Measurements from ENCODE around the gene TTLL10.

The TTLL10 gene, protein sequence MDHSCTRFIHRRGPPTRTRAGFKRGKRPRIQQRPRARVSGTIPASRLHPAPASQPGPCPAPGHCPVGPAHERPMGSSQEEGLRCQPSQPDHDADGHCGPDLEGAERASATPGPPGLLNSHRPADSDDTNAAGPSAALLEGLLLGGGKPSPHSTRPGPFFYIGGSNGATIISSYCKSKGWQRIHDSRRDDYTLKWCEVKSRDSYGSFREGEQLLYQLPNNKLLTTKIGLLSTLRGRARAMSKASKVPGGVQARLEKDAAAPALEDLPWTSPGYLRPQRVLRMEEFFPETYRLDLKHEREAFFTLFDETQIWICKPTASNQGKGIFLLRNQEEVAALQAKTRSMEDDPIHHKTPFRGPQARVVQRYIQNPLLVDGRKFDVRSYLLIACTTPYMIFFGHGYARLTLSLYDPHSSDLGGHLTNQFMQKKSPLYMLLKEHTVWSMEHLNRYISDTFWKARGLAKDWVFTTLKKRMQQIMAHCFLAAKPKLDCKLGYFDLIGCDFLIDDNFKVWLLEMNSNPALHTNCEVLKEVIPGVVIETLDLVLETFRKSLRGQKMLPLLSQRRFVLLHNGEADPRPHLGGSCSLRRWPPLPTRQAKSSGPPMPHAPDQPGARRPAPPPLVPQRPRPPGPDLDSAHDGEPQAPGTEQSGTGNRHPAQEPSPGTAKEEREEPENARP

DNA sequence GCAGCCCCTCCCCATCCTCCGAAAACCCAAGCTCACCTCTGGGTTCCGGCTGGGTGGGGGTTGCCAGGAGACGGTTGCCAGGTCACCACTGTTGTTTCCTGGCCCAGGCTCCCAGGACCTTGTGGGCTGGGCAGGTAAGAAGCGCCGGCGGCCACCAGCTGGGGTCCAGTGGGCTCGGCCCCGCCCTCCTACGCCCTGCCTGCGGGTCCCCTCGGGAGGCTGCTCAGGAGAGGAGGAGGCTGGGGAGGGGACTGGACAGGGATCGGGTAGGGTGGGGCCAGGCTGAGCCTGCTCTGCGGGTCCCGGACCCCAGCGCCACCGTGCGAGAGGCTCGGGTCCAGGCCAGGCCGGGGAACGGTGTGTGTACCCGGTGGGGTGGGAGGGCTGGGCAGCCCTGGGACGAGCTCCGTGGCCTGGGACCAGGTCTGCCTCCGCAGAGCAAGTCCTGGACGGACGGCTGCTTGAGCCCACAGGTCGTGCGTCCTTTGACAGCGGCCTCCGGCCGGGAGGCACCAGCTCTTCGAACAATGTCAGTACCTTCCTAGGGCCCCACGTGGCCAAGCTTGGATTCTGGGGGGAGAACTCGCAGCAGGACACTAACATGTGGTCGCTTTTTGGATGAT, at the start of gene TTLL10:
Gene TTLL10 (plus strand): TSS at position 88 of the 623 bp plus-strand sequence. CDS start 5,336 bp downstream, outside the sequence.
- Mint-ChIP-seq H3K4me1 (peaks cover 64% of the 10 kb centered on the region), H3K27me3 (peaks cover 33% of the 10 kb centered on the region), H3K4me3 (peak within 1 kb of the TSS; percentile 31), H3K36me3 (no peaks in the 10 kb centered on the region), H3K9me3 (no peaks in the 10 kb centered on the region), H3K27ac (peak within 1 kb of the TSS; percentile 10)
- ATAC-seq, result no peak

DNA sequence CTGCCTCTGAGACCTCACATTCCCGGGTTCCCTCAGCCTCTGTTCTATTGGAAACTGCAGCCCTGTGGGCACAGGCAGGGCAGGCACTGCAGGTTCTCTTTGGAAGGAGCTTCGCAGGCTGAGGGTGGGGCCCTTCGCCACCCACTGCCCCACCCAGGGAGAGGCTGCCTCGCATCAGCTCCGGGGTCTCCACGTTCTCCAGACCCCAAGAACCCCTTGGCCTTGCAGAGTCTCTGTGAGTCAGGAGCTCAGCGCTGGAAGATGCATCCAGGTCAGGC, 49.2 kb upstream of the TTLL10 start:
- Mint-ChIP-seq H3K4me3 (no peak overlapping the region), H3K4me1 (peaks cover 41% of the 10 kb centered on the region), H3K36me3 (no peaks in the 10 kb centered on the region), H3K9me3 (peaks cover 10% of the 10 kb centered on the region), H3K27ac (no peak overlapping the region), H3K27me3 (peaks cover 17% of the 10 kb centered on the region)
- no peak for ATAC-seq

DNA sequence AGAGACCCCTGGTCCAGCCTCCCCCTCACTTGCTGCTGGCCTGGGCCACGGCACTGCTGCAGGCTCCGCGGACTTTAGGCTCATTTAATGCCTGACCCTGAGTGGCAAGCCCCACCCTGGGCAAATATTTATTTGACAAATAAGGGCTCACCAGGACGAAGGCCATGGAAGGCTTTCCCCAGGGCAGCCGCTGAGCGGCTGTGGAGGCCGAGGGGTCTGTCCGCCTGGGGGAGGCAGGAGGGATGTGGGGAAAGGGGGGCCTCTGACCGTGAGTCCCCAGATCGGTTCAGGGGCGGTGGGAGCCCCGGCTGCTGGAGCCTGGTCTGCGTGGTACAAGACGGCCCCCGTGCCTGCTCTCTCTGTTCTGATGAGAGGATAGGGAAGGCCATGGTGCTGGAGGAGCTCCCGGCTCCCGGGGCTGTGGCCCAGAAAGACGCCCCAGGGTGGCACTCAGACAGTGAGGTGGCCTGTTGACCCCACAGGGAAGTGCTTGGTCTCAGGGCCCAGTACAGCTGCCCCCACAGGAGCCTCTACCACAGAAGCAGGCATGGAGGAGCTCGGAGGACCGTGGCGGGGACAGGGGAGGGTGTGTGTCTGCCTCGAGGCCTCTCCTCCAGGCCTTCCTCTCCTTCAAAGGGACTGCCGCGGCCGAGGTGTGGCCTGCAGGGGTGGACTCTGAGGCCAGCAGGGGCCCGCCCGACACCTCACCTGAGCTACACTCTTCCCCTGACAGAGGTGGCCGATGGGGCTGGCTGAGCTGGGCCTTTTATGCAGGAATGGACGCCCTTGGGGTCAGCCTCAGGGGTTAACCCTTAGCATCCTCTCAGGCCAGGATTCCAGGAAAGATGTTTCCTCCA, 48.7 kb upstream of the TTLL10 start:
- H3K4me3 Mint-ChIP-seq, result no peak overlapping the region
- peaks cover 10% of the 10 kb centered on the region for H3K9me3 Mint-ChIP-seq
- H3K36me3 Mint-ChIP-seq, result no peaks in the 10 kb centered on the region
- H3K4me1 Mint-ChIP-seq, result peaks cover 42% of the 10 kb centered on the region
- no peak for ATAC-seq
- peaks cover 11% of the 10 kb centered on the region for H3K27me3 Mint-ChIP-seq
- H3K27ac Mint-ChIP-seq, result no peak overlapping the region

DNA sequence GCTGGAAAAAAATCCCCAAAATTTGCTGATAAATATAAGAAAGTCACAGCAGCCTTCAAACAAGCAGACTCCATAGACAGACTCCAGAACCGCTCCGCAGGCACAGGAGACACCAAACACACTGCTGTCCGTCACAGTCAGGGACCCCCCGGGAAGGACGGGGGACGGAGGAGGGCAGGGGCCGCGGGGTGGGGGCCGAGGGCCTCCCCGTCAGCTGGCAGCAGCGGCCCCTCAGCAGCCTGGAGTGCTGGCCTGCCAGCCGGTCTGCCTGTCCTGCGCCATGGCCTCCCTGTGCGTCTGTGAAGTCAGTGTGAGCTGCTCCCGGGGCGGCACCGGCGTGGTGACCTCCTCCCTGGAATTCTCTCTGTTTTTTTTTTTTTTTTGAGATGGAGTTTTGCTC, 47.7 kb upstream of the TTLL10 start:
- H3K36me3 Mint-ChIP-seq, result no peaks in the 10 kb centered on the region
- no peak overlapping the region for H3K27ac Mint-ChIP-seq
- peaks cover 2% of the 10 kb centered on the region for H3K27me3 Mint-ChIP-seq
- H3K4me1 Mint-ChIP-seq, result peaks cover 44% of the 10 kb centered on the region
- ATAC-seq, result no peak
- peaks cover 10% of the 10 kb centered on the region for H3K9me3 Mint-ChIP-seq
- no peak overlapping the region for H3K4me3 Mint-ChIP-seq

DNA sequence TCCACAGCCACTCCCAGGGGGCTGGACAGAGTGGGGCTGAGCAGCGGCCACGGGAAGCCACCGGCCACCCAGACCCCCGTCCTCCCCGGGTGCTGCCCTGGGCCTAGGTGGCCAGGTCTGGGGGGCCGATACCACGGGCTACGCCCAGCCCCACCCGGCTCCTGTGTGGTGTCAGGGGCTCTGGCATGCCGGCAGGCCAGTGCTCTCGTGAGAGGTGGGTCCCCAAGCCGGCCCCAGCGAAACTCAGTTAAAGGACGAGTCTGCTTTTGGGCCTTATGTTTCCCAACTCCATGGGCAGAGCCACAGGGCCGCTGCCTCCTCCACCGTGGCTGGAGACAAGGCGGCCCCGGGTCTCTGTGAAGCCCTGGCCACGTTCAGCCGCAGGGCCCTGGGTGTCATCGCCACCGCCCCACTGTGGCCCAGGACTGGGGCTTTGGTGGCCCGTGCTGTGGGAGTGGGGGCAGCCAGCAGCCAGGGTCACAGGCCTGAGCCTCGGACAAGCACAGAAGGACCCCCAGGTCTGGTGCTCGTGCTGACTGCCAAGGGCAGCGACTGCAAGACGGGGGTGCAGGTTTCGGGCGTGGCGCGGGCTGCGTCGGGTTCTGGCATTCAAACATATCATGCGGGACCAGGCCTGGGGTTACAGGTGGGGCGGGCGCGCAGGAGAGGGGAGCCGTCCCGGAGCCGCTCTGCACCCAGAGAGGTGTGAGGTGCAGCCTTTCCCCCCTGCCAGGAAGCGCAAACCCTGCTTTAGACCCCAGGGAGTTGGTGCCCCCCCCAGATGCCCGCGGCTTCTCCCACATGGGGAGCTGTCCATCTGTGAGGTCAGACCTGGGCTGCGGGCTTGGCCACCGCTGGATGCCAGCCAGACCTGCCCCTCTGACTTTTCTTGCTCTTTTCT, 45.9 kb upstream of the TTLL10 start:
- Mint-ChIP-seq H3K27me3 (no peaks in the 10 kb centered on the region), H3K9me3 (peaks cover 10% of the 10 kb centered on the region), H3K4me3 (no peak overlapping the region), H3K36me3 (no peaks in the 10 kb centered on the region), H3K27ac (no peak overlapping the region), H3K4me1 (peaks cover 42% of the 10 kb centered on the region)
- no peak for ATAC-seq

DNA sequence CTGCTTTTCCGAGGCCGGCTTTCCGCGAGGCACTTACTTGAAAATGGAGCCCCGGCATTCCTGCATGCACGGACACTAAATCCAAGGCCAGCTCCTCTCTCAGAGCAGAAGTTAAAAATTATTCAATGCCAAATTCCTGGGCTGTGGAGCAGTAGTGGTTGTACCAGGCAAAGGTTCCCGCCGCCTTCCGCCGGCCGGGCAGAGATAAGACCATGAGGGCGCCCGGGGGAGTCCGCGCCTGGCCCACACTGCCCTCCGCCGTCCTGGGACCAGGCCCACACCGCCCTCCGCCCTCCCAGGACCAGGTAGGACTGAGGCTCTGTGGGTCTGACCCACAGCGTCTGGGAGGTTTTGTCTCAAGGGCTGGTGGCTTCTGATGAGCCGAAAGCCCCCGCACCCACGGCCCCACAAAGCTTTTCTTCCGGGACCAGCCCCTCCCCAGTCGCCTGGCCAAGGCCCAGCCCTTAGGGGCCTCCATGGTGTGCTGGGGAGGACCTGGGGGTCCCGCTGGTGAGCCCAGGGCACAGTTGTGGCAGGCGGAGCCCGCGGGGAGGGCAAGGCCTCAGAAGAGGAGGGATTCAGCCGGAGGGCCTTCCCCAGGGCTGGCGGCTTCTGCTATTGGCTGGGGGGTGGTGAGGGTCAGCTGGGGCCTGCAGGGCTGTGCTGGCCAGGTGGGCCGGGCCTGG, 45.1 kb upstream of the TTLL10 start:
- no peaks in the 10 kb centered on the region for H3K27me3 Mint-ChIP-seq
- H3K36me3 Mint-ChIP-seq, result no peaks in the 10 kb centered on the region
- peaks cover 35% of the 10 kb centered on the region for H3K4me1 Mint-ChIP-seq
- no peak overlapping the region for H3K4me3 Mint-ChIP-seq
- H3K9me3 Mint-ChIP-seq, result peaks cover 7% of the 10 kb centered on the region
- peak; percentile 9 for ATAC-seq
- H3K27ac Mint-ChIP-seq, result no peak overlapping the region

DNA sequence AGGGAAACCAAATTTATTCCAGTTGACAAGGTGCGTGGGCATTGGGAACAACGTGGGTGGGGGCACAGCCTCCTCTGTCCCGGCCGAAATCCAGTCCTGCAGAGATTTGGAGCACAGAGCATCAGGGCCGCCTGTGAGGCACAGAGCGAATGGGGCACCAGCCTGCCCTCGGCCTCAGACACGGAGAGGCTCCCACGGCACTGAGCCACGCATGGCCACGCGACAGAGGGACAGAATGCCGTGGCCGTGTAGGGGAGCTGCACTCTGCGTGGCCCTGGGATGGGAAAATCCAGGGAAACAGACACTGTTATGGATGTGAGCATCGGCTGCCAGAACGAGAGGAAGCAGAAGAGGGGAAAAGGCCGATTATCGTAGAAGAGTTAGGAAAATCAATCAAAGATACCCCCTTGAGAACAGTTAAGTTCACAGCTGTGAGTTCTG, 44.3 kb upstream of the TTLL10 start:
- no peaks in the 10 kb centered on the region for H3K36me3 Mint-ChIP-seq
- ATAC-seq, result no peak
- H3K4me3 Mint-ChIP-seq, result no peak overlapping the region
- no peaks in the 10 kb centered on the region for H3K27me3 Mint-ChIP-seq
- H3K9me3 Mint-ChIP-seq, result no peaks in the 10 kb centered on the region
- H3K4me1 Mint-ChIP-seq, result peaks cover 27% of the 10 kb centered on the region
- no peak overlapping the region for H3K27ac Mint-ChIP-seq

DNA sequence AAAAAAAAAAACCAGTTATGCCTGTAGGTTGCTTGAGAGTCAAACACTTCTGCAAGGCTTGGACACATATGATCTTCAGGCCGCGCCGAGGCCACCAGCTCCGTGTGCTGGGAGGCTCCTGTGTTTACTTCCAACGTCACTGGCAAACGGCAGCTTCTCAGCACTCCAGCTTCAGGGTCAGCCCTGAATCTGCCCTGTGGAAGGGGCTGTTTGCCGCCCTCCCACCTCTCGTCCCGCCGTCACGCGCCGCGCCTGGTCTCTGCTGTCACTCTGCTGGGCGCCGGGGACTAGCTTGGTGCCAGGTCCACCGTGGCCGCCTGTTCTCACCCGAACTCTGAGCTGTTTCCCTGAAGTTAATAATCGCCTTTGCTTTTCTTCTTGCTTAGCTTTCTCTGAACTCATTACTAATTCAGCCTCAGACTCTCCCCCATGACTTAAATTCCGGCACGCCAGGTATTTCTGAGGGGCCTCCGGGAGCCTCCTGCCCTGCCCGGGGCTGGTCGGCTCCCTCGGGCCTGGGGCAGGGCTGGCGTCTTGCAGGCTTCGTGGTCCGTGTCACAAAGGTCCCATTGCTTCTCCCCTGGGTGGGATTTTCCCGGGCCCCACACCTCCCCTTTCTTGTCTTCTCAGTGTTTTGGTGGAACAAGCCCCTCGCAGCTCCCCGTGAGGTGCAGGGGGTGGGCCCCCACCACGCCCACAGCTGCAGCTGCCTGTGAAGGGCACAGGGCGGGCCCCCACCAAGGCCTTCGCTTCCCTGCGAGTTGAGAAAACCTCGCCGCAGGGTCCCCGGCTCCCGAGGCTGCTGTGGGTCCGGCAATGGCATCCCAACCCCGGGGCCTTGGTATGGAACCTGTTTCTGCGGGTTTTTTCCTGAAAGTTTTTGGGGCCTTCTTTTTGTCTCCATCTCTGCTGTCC, 43.2 kb upstream of the TTLL10 start:
- Mint-ChIP-seq H3K4me1 (peaks cover 22% of the 10 kb centered on the region), H3K9me3 (no peaks in the 10 kb centered on the region), H3K36me3 (no peaks in the 10 kb centered on the region), H3K4me3 (no peak overlapping the region), H3K27me3 (no peaks in the 10 kb centered on the region), H3K27ac (no peak overlapping the region)
- ATAC-seq, result no peak

DNA sequence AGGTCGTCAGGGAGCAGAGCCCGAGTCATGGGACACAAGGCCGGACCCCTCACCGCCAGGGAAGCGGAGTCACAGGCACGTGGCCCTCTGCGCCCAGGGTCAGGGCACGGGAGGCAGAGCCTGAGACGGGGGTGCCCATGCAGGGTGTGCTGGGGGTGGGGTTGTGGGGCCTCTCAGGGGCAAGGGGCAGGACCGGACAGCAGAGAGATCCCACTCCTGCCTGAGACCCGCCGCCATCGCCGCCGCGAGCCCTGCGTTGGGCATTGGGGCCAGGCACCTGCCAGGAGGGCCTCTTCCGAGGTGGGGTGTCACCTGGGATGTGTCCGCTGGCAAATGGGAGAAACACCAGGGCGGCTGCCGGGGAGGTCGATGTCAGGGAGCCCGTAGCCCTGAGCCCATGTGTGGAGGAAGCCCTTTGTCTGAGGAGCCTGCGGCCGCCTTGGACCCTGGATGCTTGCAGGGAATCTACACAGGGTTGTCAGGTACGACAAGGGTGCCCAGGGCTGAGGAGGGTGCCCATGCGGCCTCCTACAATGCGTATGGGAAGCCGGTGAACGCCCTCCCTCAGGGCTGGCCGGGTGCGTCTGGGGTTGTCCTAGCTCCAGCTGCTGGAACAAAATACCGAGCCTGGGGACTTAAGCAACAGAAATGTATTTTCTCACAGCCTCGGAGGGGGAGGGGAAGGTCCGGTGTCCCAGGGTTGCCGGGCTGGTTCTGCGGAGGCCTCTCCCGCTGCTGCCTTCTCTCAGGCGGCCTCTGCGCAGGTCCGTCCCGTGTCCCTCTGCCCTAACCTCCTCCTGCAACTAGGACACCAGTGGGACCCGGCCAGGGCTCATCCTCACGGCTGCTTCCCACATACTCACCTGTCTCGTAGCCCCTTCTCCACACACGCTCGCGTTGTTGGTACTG, 41.4 kb upstream of the TTLL10 start:
- Mint-ChIP-seq H3K36me3 (no peaks in the 10 kb centered on the region), H3K27me3 (no peaks in the 10 kb centered on the region), H3K4me1 (peaks cover 31% of the 10 kb centered on the region), H3K27ac (peak overlapping the region; percentile 24), H3K9me3 (no peaks in the 10 kb centered on the region), H3K4me3 (no peak overlapping the region)
- ATAC-seq, result no peak

DNA sequence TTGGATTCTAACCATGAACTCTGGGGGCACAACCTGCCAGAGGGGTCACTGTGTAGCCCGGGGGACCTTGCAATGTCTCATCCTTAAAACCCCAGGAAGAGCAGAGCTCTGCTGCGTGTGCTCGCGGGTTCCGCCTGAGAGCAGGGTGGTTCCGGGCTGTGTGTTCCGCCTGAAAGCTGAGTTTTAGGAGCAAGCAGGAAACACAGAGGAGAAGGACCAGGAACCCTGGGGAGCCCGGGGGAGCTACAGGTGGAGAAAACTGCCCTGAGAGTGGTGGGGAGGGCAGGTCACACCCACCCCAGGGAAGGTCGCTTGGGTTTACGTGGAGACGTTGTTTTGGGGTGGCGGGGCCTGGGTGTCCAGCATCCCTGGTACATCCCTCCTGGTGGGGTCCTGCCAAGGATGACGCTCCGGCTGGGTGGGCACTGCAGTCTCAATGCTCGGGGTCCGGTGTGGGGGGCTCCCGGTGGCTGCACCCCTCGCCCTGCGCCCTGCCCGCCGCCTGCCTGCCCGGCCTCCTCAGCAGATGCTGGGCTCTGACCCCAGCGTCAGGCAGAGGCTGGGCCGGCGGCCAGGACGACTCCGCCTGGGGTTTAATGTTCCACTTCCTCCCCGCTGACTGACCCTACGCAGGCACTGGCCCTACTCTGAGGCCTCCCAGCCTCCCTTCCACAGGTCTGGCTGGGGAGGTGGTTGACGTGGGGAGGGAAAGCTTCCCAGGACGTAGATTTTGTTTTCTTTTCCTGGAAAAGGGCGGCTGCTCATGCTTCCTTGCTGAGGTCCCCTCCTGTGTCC, 40.5 kb upstream of the TTLL10 start:
- Mint-ChIP-seq H3K4me1 (peaks cover 34% of the 10 kb centered on the region), H3K9me3 (no peaks in the 10 kb centered on the region), H3K27ac (no peak overlapping the region), H3K27me3 (no peaks in the 10 kb centered on the region), H3K36me3 (no peaks in the 10 kb centered on the region), H3K4me3 (no peak overlapping the region)
- ATAC-seq, result no peak

DNA sequence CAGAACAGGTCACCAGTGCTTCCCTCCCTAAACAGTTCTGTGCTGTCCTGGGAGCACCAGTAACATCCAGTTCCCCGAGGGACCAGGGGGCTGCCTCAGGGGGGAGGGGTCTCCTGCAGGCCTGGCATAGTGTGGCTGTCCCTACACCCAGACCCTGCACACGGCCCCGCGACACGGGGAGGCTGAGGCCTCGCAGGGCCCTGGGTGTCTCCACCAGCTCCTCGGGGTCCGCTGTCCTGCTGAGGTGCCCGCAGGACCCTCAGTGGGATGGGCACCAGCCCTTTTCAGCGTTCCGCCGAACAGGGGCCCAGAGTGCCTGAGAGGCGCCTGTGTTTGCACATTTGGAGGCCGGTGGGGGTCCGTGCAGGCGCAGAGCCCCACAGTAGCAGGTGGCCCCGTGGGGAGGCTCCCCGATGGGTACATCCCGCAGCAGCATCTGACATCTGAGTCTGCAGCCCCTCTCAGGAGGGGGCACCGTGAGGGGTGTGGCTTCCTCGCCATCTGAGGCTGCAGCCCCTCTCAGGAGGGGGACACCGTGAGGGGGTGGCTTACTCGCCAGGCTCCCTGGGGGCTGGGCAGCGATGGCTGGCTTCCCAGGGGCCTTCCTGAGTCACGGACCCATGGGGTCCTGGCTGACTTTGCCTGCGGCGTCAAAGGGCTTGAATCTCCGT, 39.2 kb upstream of the TTLL10 start:
- Mint-ChIP-seq H3K27me3 (no peaks in the 10 kb centered on the region), H3K36me3 (no peaks in the 10 kb centered on the region), H3K9me3 (no peaks in the 10 kb centered on the region), H3K27ac (no peak overlapping the region), H3K4me1 (peaks cover 40% of the 10 kb centered on the region), H3K4me3 (no peak overlapping the region)
- no peak for ATAC-seq
